H1 (cell line): Measurements from ENCODE around the gene CELF2. TPM values are rescaled to one million over a fixed set of nuclear protein-coding genes. Genes with fewer than 3 reads are reported as not detected.

ENCODE experiments used
- CTCF ChIA-PET: fragments of 300-600 bp; sonication (Branson Sonifier 250); formaldehyde crosslinking; loops from one replicate; lab custom pipeline; 2021; ENCODE audit not compliant: partially characterized antibody; lab: Charles Lee
- POLR2A ChIA-PET: fragments of 300-600 bp; sonication (Branson Sonifier 250); formaldehyde crosslinking; loops from one replicate; lab custom pipeline; 2021; ENCODE audit warnings: inconsistent platforms; ENCODE audit not compliant: partially characterized antibody; lab: Charles Lee
- DNase-seq, 2 experiments: peaks; one replicate each; pipeline versions ENCODE4 v3.0.0 to v3.0.0-alpha.2; 2010 to 2022; ENCODE audit warnings: low spot score in 2 of 2, low read depth in 1 of 2, mixed read lengths in 1 of 2
- FAIRE-seq: peaks from 2 replicates; lab custom pipeline; 2011; peaks lifted over from hg19 to GRCh38; lab: Jason Lieb, UNC
- H2AFZ ChIP-seq: 2 replicates; pipeline ENCODE4 v1.8.1; 2012; ENCODE audit warnings: low read length, inconsistent platforms
- H2AK5ac ChIP-seq: 2 replicates; pipeline ENCODE4 v1.6.1; 2013; ENCODE audit warnings: low read depth, low read length
- H2BK120ac ChIP-seq: replicated peaks from 2 replicates; pipeline ENCODE3; 2013; ENCODE audit warnings: low read depth, low read length, inconsistent platforms
- H2BK12ac ChIP-seq: 2 replicates; pipeline ENCODE4 v1.6.1; 2013; ENCODE audit warnings: low read depth, low read length
- H2BK15ac ChIP-seq: 2 replicates; pipeline ENCODE4 v1.6.1; 2013; ENCODE audit warnings: low read length
- H2BK20ac ChIP-seq: 2 replicates; pipeline ENCODE4 v1.6.1; 2013; ENCODE audit warnings: low read length
- H2BK5ac ChIP-seq: 2 replicates; pipeline ENCODE4 v1.6.1; 2013; ENCODE audit warnings: low read depth, low read length
- H3K14ac ChIP-seq: 2 replicates; pipeline ENCODE4 v1.6.1; 2013; ENCODE audit warnings: inconsistent platforms; ENCODE audit not compliant: insufficient read length
- H3K18ac ChIP-seq: 2 replicates; pipeline ENCODE4 v1.6.1; 2013; ENCODE audit warnings: low read length; ENCODE audit errors: extremely low read depth
- H3K23ac ChIP-seq: 2 replicates; pipeline ENCODE4 v1.6.1; 2013; ENCODE audit warnings: inconsistent platforms; ENCODE audit not compliant: insufficient read length
- H3K23me2 ChIP-seq: 2 replicates; pipeline ENCODE4 v1.6.1; 2013; ENCODE audit warnings: low read depth, low read length
- H3K27ac ChIP-seq: 2 replicates; pipeline ENCODE4 v1.6.1; 2011; ENCODE audit warnings: low read depth, low read length, inconsistent platforms
- H3K27me3 ChIP-seq, 4 experiments: replicated peaks in 1 of 4; 1 replicate in 1 of 4; 2 replicates in 3 of 4; pipeline versions ENCODE4 v1.6.1 to v1.8.1; 2011 to 2013; ENCODE audit warnings: low read length in 3 of 4, mild to moderate bottlenecking in 3 of 4, inconsistent platforms in 2 of 4, mixed read lengths in 2 of 4, moderate library complexity in 1 of 4; ENCODE audit not compliant: control insufficient read depth in 3 of 4, insufficient read depth in 3 of 4; ENCODE audit errors: extremely low read depth in 1 of 4
- H3K36me3 ChIP-seq, 4 experiments: 2 replicates each; pipeline versions ENCODE4 v1.6.1 to v1.8.1; 2011 to 2013; ENCODE audit warnings: mild to moderate bottlenecking in 4 of 4, low read length in 3 of 4, moderate library complexity in 2 of 4, control low read depth in 1 of 4, inconsistent platforms in 1 of 4; ENCODE audit not compliant: insufficient read depth in 4 of 4, control insufficient read depth in 2 of 4
- H3K4ac ChIP-seq: replicated peaks from 2 replicates; pipeline ENCODE3; 2013; ENCODE audit warnings: low read length, low read depth, mixed read lengths, inconsistent platforms; ENCODE audit not compliant: insufficient read length
- H3K4me1 ChIP-seq, 4 experiments: replicated peaks in 1 of 4; 1 replicate in 1 of 4; 2 replicates in 3 of 4; pipeline versions ENCODE4 v1.6.1 to v1.8.1; 2011 to 2013; ENCODE audit warnings: low read length in 3 of 4, inconsistent platforms in 2 of 4, mixed read lengths in 1 of 4; ENCODE audit not compliant: insufficient read depth in 4 of 4, control insufficient read depth in 3 of 4
- H3K4me2 ChIP-seq, 2 experiments: 2 replicates each; pipeline versions ENCODE4 v1.6.1 to v1.8.1; 2011 to 2013; ENCODE audit warnings: low read depth in 2 of 2, low read length in 2 of 2, control low read depth in 1 of 2, inconsistent platforms in 1 of 2, mild to moderate bottlenecking in 1 of 2; ENCODE audit not compliant: insufficient read depth in 1 of 2
- H3K4me3 ChIP-seq, 4 experiments: fragments of 200-600, 300-600 bp in 1 of 4; sonication (generic), shearing (Covaris generic), sonication (Bioruptor Twin) in 1 of 4; 2 replicates each; pipeline versions ENCODE4 v1.5.1 to v1.8.1; 2011 to 2016; ENCODE audit warnings: low read length in 4 of 4, low read depth in 3 of 4, control low read depth in 2 of 4, inconsistent platforms in 2 of 4, mild to moderate bottlenecking in 2 of 4, mixed read lengths in 1 of 4, moderate library complexity in 1 of 4; ENCODE audit not compliant: insufficient read depth in 2 of 4; ENCODE audit errors: extremely low read depth in 1 of 4
- H3K56ac ChIP-seq: replicated peaks from 2 replicates; pipeline ENCODE3; 2013; ENCODE audit warnings: low read depth, mild to moderate bottlenecking, mixed read lengths, low read length, inconsistent platforms; ENCODE audit not compliant: insufficient read length
- H3K79me1 ChIP-seq: 2 replicates; pipeline ENCODE4 v1.6.1; 2013; ENCODE audit warnings: low read depth, low read length, control low read depth
- H3K79me2 ChIP-seq, 2 experiments: 2 replicates each; pipeline versions ENCODE4 v1.6.1 to v1.8.1; 2012 to 2013; ENCODE audit warnings: low read length in 2 of 2, mild to moderate bottlenecking in 2 of 2, inconsistent platforms in 1 of 2; ENCODE audit not compliant: insufficient read depth in 2 of 2, control insufficient read depth in 1 of 2
- H3K9ac ChIP-seq, 4 experiments: replicated peaks in 1 of 4; 1 replicate in 1 of 4; 2 replicates in 3 of 4; pipeline versions ENCODE4 v1.6.1 to v1.8.1; 2011 to 2013; ENCODE audit warnings: low read depth in 3 of 4, low read length in 3 of 4, control low read depth in 2 of 4, mild to moderate bottlenecking in 2 of 4, moderate library complexity in 2 of 4, inconsistent platforms in 1 of 4; ENCODE audit errors: extremely low read depth in 1 of 4
- H3K9me3 ChIP-seq, 2 experiments: 2 replicates each; pipeline versions ENCODE4 v1.6.1 to v1.8.1; 2012 to 2013; ENCODE audit warnings: mild to moderate bottlenecking in 2 of 2, moderate library complexity in 2 of 2, control low read depth in 1 of 2, inconsistent platforms in 1 of 2, low read depth in 1 of 2, low read length in 1 of 2, mixed read lengths in 1 of 2; ENCODE audit not compliant: insufficient read depth in 2 of 2
- H4K20me1 ChIP-seq, 2 experiments: replicated peaks in 1 of 2; 2 replicates each; pipeline versions ENCODE3 to v1.8.1; 2011 to 2013; ENCODE audit warnings: inconsistent platforms in 2 of 2, low read length in 2 of 2, mild to moderate bottlenecking in 1 of 2; ENCODE audit not compliant: insufficient read depth in 2 of 2, control insufficient read depth in 1 of 2
- H4K5ac ChIP-seq: 2 replicates; pipeline ENCODE4 v1.6.1; 2013; ENCODE audit warnings: low read length, low read depth, mixed read lengths, inconsistent platforms; ENCODE audit not compliant: insufficient read length
- H4K8ac ChIP-seq: 2 replicates; pipeline ENCODE4 v1.8.0; 2013; ENCODE audit warnings: mild to moderate bottlenecking, moderate library complexity, low read length, inconsistent platforms; ENCODE audit not compliant: insufficient read depth; ENCODE audit errors: extremely low read depth
- H4K91ac ChIP-seq: replicated peaks from 2 replicates; pipeline ENCODE3; 2013; ENCODE audit warnings: low read length, mixed read lengths, inconsistent platforms; ENCODE audit not compliant: insufficient read length
- JUN ChIP-seq: IDR thresholded peaks from 2 replicates; pipeline ENCODE4 v1.6.1; 2011; ENCODE audit warnings: low read depth, mild to moderate bottlenecking, improper control_type of control experiment, low read length
- SIN3A ChIP-seq, 2 experiments: IDR thresholded peaks in 1 of 2; conservative IDR thresholded peaks in 1 of 2; 2 replicates each; pipeline ENCODE4 v1.6.1; 2011 to 2012; ENCODE audit warnings: low read length in 2 of 2, improper control_type of control experiment in 1 of 2, low read depth in 1 of 2, mild to moderate bottlenecking in 1 of 2
- WGBS, 2 experiments: shearing (Covaris generic) in 1 of 2; methylation state at CpG; one replicate each; pipeline versions ENCODE4 v1.1.6 to v1.1.7; 2013 to 2015; ENCODE audit warnings: low lambda C conversion rate in 2 of 2, mixed read lengths in 2 of 2, inconsistent platforms in 1 of 2, low coverage in 1 of 2, missing lambda C conversion rate in 1 of 2; ENCODE audit not compliant: insufficient replicate concordance in 2 of 2, insufficient coverage in 1 of 2, insufficient read length in 1 of 2; ENCODE audit errors: extremely low coverage in 1 of 2, missing lambda C conversion rate in 1 of 2; 5-methylcytosine and 5-hydroxymethylcytosine counted together
- polyA plus RNA-seq, 7 experiments: library from polyadenylated mRNA; depleted of rRNA in 3 of 7; stranded (reverse) in 5 of 7; unstranded in 2 of 7; fragments of >200 nt in 5 of 7; fragments of 200-250 nt in 2 of 7; gene quantifications; 1 replicate in 5 of 7; 2 replicates in 1 of 7; 4 replicates in 1 of 7; pipeline versions ENCODE4 v1.2.1 to v1.2.3, GENCODE V29; 2011 to 2013; ENCODE audit warnings: missing spikeins in 2 of 7, mixed read lengths in 2 of 7
- total RNA-seq: library from RNA; stranded (reverse); fragmentation: NEBNext Ultra II Directional; extraction: Animal tissue kit (Norgen Biotek cat#: 25700); gene quantifications from 2 replicates; pipeline ENCODE4 v1.2.1, GENCODE V29; 2021

CELF2 gene
- total and polyA plus RNA-seq, 2 of the 8 experiments (the other 6 are each of a cell fraction or from before 2014, with no cell fraction given) = 18.3 to 22.7 TPM

- Histone ChIP-seq H3K4me1 (no peaks in the 10 kb centered on the region), H2BK5ac (no peak overlapping the region)
These were observed 97.7 kb downstream of the CELF2 start for GRCh38 chr10:11115337-11115736.

More at GRCh38 chr10:11115337-11115736, 97.7 kb downstream of the CELF2 start:
- POLR2A ChIA-PET = no interaction called here
- Histone ChIP-seq H3K36me3 (no peaks in the 10 kb centered on the region), H2BK12ac (no peak overlapping the region), H4K5ac (no peak overlapping the region), H4K20me1 (no peaks in the 10 kb centered on the region), H2BK20ac (no peak overlapping the region), H3K18ac (no peak overlapping the region), H3K27me3 (no peaks in the 10 kb centered on the region), H2AK5ac (no peak overlapping the region), H3K23ac (no peak overlapping the region), H4K91ac (no peak overlapping the region), H3K79me1 (no peaks in the 10 kb centered on the region), H4K8ac (no peak overlapping the region), H3K14ac (no peak overlapping the region), H2BK15ac (no peak overlapping the region), H3K9ac (no peak overlapping the region), H2BK120ac (no peak overlapping the region), H3K9me3 (no peaks in the 10 kb centered on the region), H3K56ac (no peak overlapping the region), H3K79me2 (peaks cover 0 to 2% of the 10 kb centered on the region in 2 experiments; a peak in 1 of 4 replicates), H3K4me2 (no peak overlapping the region), H3K27ac (no peak overlapping the region), H2AFZ (no peak overlapping the region), H3K4me3 (no peak overlapping the region), H3K4ac (no peak overlapping the region)
- no peak for DNase-seq
- no peak for FAIRE-seq
- TF ChIP-seq SIN3A (conservative IDR thresholded peaks at IDR 0.05 in 1 of 2, IDR thresholded peaks at IDR 0.05 in 1 of 2; ENCODE audit: low read depth in 1 of 2, low read length in 2 of 2) (no peak), JUN (no peak)
- TF ChIP-seq, all 59 proteins: peak for 0
- CTCF ChIA-PET = interaction anchor here (0.8 to 1.3 kb wide), 2 partner anchors 9 to 154 kb away, joined by 3 to 4 read pairs; no protein-coding TSS in a partner anchor
- no peaks in the 10 kb centered on the region for H3K23me2 ChIP-seq
- WGBS, 2 experiments = 87% methylated on average over 3 of the region's 3 CpGs; no CpG with 5 or more reads in 1 of the 2 experiments
